KMS-11 (cell line): ENCODE data around the gene ESX1.
"Not testable (repeated sequence)": the region's sequence is repeated elsewhere in the genome, so short reads cannot be mapped to it uniquely, and the experiment has no call there.

Source experiments
- H2AFZ ChIP-seq: fragments of 200-600 bp; sonication (generic); 2 replicates; pipeline ENCODE4 v1.6.1; 2016; ENCODE audit warnings: antibody characterized with exemption, mixed run types, low read depth
- H3K27ac ChIP-seq: fragments of 200-600 bp; sonication (generic); 2 replicates; pipeline ENCODE4 v1.6.1; 2016; ENCODE audit warnings: mild to moderate bottlenecking, mixed run types
- H3K27me3 ChIP-seq: fragments of 200-600 bp; sonication (generic); 2 replicates; pipeline ENCODE4 v1.6.1; 2017; ENCODE audit warnings: mild to moderate bottlenecking, low read depth, mixed run types, moderate library complexity; ENCODE audit not compliant: insufficient read depth
- H3K36me3 ChIP-seq: fragments of 200-600 bp; sonication (generic); 2 replicates; pipeline ENCODE4 v1.6.1; 2017; ENCODE audit warnings: mild to moderate bottlenecking, mixed run types; ENCODE audit not compliant: insufficient read depth
- H3K4me1 ChIP-seq: fragments of 200-600 bp; sonication (generic); 2 replicates; pipeline ENCODE4 v1.6.1; 2016; ENCODE audit warnings: mild to moderate bottlenecking, low read depth, mixed run types; ENCODE audit not compliant: poor library complexity, severe bottlenecking
- H3K4me2 ChIP-seq: fragments of 200-600 bp; sonication (generic); 2 replicates; pipeline ENCODE4 v1.7.0; 2016; ENCODE audit warnings: mild to moderate bottlenecking, mixed run types
- H3K4me3 ChIP-seq: fragments of 200-600 bp; sonication (generic); IDR thresholded peaks from 2 replicates; pipeline ENCODE4 v1.6.1; 2017; ENCODE audit warnings: low read depth, low read length, mixed read lengths; ENCODE audit not compliant: insufficient read depth
- H3K79me2 ChIP-seq: fragments of 200-600 bp; sonication (generic); 2 replicates; pipeline ENCODE4 v1.6.1; 2016; ENCODE audit warnings: low read depth, mixed run types; ENCODE audit not compliant: insufficient read depth
- H3K9ac ChIP-seq: fragments of 200-600 bp; sonication (generic); 2 replicates; pipeline ENCODE4 v1.6.1; 2016; ENCODE audit warnings: mild to moderate bottlenecking, mixed run types
- H4K20me1 ChIP-seq: fragments of 200-600 bp; sonication (generic); 2 replicates; pipeline ENCODE4 v1.6.1; 2016; ENCODE audit warnings: mild to moderate bottlenecking, mixed run types; ENCODE audit not compliant: insufficient read depth
- TF ChIP-seq, protein P1 (sequence below): fragments of 200-600 bp; sonication (generic); conservative IDR thresholded peaks from 2 replicates; pipeline ENCODE4 v1.6.1; 2017; ENCODE audit warnings: low read depth, mild to moderate bottlenecking, antibody characterized with exemption, low read length, moderate library complexity, mixed read lengths

Gene ESX1

DNA sequence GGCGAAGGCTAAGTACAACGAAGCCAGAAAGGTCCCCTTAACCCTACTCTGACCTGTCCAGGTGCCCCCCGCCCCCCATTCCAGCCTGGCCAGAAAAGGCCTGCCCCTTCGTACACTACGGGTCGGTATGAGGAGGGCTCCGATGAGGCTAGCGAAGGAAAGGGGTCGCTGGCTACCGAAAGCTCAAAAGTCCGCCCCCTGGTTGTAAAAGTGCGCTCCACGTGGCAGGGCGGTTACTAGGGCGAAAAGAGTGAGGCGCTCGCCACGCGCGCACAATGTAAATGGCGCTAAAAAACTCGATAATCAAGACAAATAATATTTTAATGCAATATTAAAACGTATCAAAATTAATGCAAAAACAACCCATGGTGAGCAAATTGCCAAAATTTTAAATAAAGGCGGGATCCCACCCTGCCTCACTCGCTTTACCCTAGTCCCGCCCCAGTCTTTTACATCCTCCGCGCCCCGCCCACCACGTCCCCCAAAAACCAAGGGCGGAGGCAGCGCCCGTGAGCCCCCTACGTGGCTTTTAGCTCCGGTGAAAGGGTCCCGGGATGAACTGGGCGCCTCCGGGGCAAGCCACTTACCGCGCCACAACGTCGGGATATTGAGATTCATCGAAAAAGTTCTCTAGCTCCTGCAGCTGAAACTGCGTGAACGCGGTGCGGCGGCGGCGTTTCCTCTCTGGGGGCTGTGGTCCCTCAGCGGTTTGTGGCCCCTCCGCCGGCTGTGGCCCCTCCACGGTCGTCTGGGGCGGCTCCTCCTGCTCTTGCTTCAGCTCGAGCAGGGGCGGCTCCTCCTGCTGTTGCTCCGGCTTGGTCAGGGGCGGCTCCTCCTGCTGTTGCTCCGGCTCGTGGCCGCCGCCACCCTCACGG lies 929 bp downstream of the ESX1 start:
- no peaks in the 10 kb centered on the region for H3K4me1 ChIP-seq
- H3K27ac ChIP-seq = no peak overlapping the region
- H3K4me3 ChIP-seq = no peak overlapping the region
- H3K27me3 ChIP-seq = no peaks in the 10 kb centered on the region
- no peaks in the 10 kb centered on the region for H3K36me3 ChIP-seq
- H3K4me2 ChIP-seq = no peak overlapping the region
- no peak overlapping the region for H2AFZ ChIP-seq
- no peaks in the 10 kb centered on the region for H4K20me1 ChIP-seq
- TF ChIP-seq, protein P1, sequence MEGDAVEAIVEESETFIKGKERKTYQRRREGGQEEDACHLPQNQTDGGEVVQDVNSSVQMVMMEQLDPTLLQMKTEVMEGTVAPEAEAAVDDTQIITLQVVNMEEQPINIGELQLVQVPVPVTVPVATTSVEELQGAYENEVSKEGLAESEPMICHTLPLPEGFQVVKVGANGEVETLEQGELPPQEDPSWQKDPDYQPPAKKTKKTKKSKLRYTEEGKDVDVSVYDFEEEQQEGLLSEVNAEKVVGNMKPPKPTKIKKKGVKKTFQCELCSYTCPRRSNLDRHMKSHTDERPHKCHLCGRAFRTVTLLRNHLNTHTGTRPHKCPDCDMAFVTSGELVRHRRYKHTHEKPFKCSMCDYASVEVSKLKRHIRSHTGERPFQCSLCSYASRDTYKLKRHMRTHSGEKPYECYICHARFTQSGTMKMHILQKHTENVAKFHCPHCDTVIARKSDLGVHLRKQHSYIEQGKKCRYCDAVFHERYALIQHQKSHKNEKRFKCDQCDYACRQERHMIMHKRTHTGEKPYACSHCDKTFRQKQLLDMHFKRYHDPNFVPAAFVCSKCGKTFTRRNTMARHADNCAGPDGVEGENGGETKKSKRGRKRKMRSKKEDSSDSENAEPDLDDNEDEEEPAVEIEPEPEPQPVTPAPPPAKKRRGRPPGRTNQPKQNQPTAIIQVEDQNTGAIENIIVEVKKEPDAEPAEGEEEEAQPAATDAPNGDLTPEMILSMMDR = no peak
- no peak overlapping the region for H3K9ac ChIP-seq
- H3K79me2 ChIP-seq = no peaks in the 10 kb centered on the region

DNA sequence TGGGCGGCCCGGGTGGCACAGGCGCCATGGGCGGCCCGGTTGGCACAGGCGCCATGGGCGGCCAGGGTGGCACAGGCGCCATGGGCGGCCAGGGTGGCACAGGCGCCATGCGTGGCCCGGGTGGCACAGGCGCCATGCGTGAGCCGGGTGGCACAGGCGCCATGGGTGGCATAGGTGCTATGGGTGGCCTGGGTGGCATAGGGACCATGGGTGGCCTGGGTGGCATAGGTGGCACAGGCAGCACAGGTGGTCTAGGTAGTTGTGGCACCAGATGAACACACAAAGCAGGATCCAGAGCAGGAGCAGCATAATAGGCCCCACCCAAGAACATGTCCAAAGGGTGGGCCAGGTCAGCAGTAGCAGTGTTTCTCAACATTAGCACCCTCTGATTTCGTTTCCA lies 4.3 kb downstream of the ESX1 start:
- no peaks in the 10 kb centered on the region for H3K4me1 ChIP-seq
- H3K36me3 ChIP-seq = no peaks in the 10 kb centered on the region
- no peak overlapping the region for H3K9ac ChIP-seq
- no peaks in the 10 kb centered on the region for H3K79me2 ChIP-seq
- TF ChIP-seq, protein P1 = no peak
- H3K4me3 ChIP-seq = no peak overlapping the region
- no peak overlapping the region for H2AFZ ChIP-seq
- no peak overlapping the region for H3K27ac ChIP-seq
- no peaks in the 10 kb centered on the region for H3K27me3 ChIP-seq
- H3K4me2 ChIP-seq = no peak overlapping the region
- no peaks in the 10 kb centered on the region for H4K20me1 ChIP-seq

DNA sequence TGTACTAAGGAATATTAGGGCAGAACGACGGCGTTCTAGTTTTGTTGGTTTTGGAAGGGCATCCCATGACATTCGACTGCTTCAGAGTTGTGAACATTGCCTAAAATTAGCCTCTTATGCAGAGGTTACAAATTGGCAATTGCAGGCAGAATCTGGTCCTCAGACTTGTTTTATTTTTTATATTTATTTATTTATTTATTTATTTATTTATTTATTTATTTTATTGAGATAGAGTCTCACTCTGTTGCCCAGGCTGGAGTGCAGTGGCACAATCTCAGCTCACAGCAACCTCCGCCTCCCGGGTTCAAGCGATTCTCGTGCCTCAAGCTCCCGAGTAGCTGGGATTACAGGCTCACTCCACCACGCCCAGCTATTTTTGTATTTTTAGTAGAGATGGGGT lies 24.7 kb downstream of the ESX1 start:
- H3K27me3 ChIP-seq, H2AFZ ChIP-seq, H3K79me2 ChIP-seq, H3K9ac ChIP-seq, H3K27ac ChIP-seq, H4K20me1 ChIP-seq, H3K4me1 ChIP-seq, H3K4me3 ChIP-seq, H3K36me3 ChIP-seq, H3K4me2 ChIP-seq: not testable (repeated sequence)

DNA sequence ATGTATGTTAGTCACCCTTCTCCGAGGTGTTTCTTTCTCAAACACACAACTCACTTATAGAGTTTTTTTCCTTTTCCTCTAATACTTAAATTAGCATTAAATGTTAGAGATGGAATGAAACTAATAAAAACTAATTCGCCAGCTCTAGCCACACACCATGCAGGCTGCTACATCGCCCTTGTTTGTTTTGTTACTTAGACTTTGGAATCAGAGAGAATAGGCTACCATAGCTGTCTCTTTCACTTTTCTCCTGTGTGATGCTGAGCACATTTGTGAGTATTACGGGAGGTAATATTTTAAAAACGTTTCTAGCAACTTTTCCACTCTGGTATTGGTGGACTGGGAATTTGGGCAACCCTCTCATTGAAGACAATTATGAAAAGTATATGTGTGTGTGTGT lies 43.5 kb downstream of the ESX1 start:
- Histone ChIP-seq H3K27me3 (no peaks in the 10 kb centered on the region), H4K20me1 (no peaks in the 10 kb centered on the region), H2AFZ (no peak overlapping the region), H3K4me1 (no peaks in the 10 kb centered on the region), H3K27ac (no peak overlapping the region), H3K4me3 (no peak overlapping the region), H3K36me3 (no peaks in the 10 kb centered on the region), H3K9ac (no peak overlapping the region), H3K4me2 (no peak overlapping the region), H3K79me2 (no peaks in the 10 kb centered on the region)
- TF ChIP-seq, protein P1 = no peak

DNA sequence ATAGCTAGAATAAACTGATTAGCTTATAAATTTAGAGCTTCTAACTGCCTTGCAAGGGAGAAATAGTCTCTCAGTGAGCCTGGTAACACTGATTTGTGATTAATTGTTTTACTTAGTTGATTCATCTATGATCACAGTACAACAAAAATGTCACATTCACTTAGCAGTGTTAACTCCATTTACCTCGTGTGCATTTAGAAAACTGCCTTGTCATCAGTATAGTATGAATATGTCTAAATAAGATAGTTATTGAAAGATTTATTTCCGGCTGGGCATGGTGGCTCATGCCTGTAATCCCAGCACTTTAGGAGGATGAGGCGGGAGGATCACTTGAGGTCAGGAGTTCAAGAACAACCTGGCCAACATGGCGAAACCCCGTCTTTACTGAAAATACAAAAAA lies 49.2 kb downstream of the ESX1 start:
- no peak overlapping the region for H3K4me2 ChIP-seq
- H3K79me2 ChIP-seq = no peaks in the 10 kb centered on the region
- H3K27ac ChIP-seq = no peak overlapping the region
- H3K27me3 ChIP-seq = no peaks in the 10 kb centered on the region
- H3K9ac ChIP-seq = no peak overlapping the region
- no peaks in the 10 kb centered on the region for H4K20me1 ChIP-seq
- no peak overlapping the region for H3K4me3 ChIP-seq
- H2AFZ ChIP-seq = no peak overlapping the region
- TF ChIP-seq, protein P1 = no peak
- H3K36me3 ChIP-seq = no peaks in the 10 kb centered on the region
- H3K4me1 ChIP-seq = no peaks in the 10 kb centered on the region
